Keratinocyte (primary cell): ENCODE measurements around the gene ERC1. TPM values are rescaled to one million over a fixed set of nuclear protein-coding genes. Genes with fewer than 3 reads are reported as not detected.

ENCODE experiments used
- DNase-seq: peaks from one replicate; pipeline ENCODE4 v3.0.0-alpha.2; 2011; ENCODE audit warnings: low read depth, missing footprints, low spot score
- FAIRE-seq: peaks from 2 replicates; lab custom pipeline; 2011; peaks lifted over from hg19 to GRCh38; lab: Jason Lieb, UNC
- H2AFZ ChIP-seq: 2 replicates; pipeline ENCODE4 v1.6.0; 2012; ENCODE audit warnings: low read length, control low read depth, inconsistent platforms; ENCODE audit not compliant: control insufficient read depth
- H3K27ac ChIP-seq: 2 replicates; pipeline ENCODE4 v1.5.1; 2011; ENCODE audit warnings: low read length; ENCODE audit not compliant: control insufficient read depth, insufficient read depth
- H3K27me3 ChIP-seq: 3 replicates; pipeline ENCODE4 v1.6.0; 2011; ENCODE audit warnings: low read length; ENCODE audit not compliant: control insufficient read depth, insufficient read depth; ENCODE audit errors: extremely low read depth
- H3K36me3 ChIP-seq, 2 experiments: 2 replicates in 1 of 2; 3 replicates in 1 of 2; pipeline ENCODE4 v1.5.1; 2011; ENCODE audit warnings: low read length in 2 of 2, mild to moderate bottlenecking in 1 of 2; ENCODE audit not compliant: control insufficient read depth in 2 of 2, insufficient read depth in 2 of 2; ENCODE audit errors: extremely low read depth in 1 of 2
- H3K4me1 ChIP-seq: 3 replicates; pipeline ENCODE4 v1.5.1; 2011; ENCODE audit warnings: low read length; ENCODE audit not compliant: control insufficient read depth, insufficient read depth; ENCODE audit errors: extremely low read depth
- H3K4me2 ChIP-seq: 3 replicates; pipeline ENCODE4 v1.6.0; 2011; ENCODE audit warnings: low read depth, low read length; ENCODE audit not compliant: control insufficient read depth, insufficient read depth; ENCODE audit errors: extremely low read depth
- H3K4me3 ChIP-seq, 3 experiments: fragments of 200-600 bp in 1 of 3; sonication (generic) in 1 of 3; 2 replicates in 2 of 3; 3 replicates in 1 of 3; pipeline ENCODE4 v1.5.1; 2011 to 2016; ENCODE audit warnings: low read length in 3 of 3, mild to moderate bottlenecking in 3 of 3, control low read depth in 2 of 3, inconsistent platforms in 1 of 3, low read depth in 1 of 3, mixed read lengths in 1 of 3, mixed run types in 1 of 3, moderate library complexity in 1 of 3; ENCODE audit not compliant: control insufficient read depth in 2 of 3, insufficient read depth in 2 of 3; ENCODE audit errors: extremely low read depth in 1 of 3
- H3K79me2 ChIP-seq: 2 replicates; pipeline ENCODE4 v1.6.0; 2012; ENCODE audit warnings: low read length; ENCODE audit not compliant: control insufficient read depth, insufficient read depth
- H3K9ac ChIP-seq: 3 replicates; pipeline ENCODE4 v1.6.0; 2011; ENCODE audit warnings: low read length; ENCODE audit not compliant: control insufficient read depth, insufficient read depth; ENCODE audit errors: extremely low read depth
- H3K9me1 ChIP-seq: 3 replicates; pipeline ENCODE4 v1.6.0; 2011; ENCODE audit warnings: low read length; ENCODE audit not compliant: control insufficient read depth, insufficient read depth; ENCODE audit errors: extremely low read depth
- H3K9me3 ChIP-seq: 2 replicates; pipeline ENCODE4 v1.5.1; 2012; ENCODE audit warnings: low read depth, low read length; ENCODE audit not compliant: control insufficient read depth
- H4K20me1 ChIP-seq: 3 replicates; pipeline ENCODE4 v1.6.0; 2011; ENCODE audit warnings: low read length; ENCODE audit not compliant: control insufficient read depth, insufficient read depth; ENCODE audit errors: extremely low read depth
- EZH2 ChIP-seq: IDR thresholded peaks from one replicate; pipeline ENCODE4 v1.6.1; 2012; ENCODE audit warnings: inconsistent platforms, mild to moderate bottlenecking, low read length, moderate library complexity
- dilution Hi-C: fragments of 300-500 bp; cut with MboI; formaldehyde crosslinking; loops from one replicate; pipeline ENCODE4 v1.7.0; 2020; ENCODE audit warnings: low sequenced_read_pairs; ENCODE audit not compliant: extremely low pct_ligation_motif_present
- polyA plus RNA-seq, 5 experiments: library from polyadenylated mRNA; depleted of rRNA in 3 of 5; stranded (reverse) in 3 of 5; stranded (forward) in 1 of 5; unstranded in 1 of 5; fragments of >200 nt; gene quantifications; 1 replicate in 1 of 5; 2 replicates in 3 of 5; 3 replicates in 1 of 5; pipeline versions ENCODE4 v1.2.1 to v1.2.3, GENCODE V29; 2011 to 2012; ENCODE audit warnings: missing spikeins in 2 of 5, low read depth in 1 of 5, low replicate concordance in 1 of 5
- TF ChIP-seq, protein P1 (sequence below), 3 experiments: IDR thresholded peaks in 1 of 3; conservative IDR thresholded peaks in 1 of 3; optimal IDR thresholded peaks in 1 of 3; 2 replicates in 2 of 3; 3 replicates in 1 of 3; pipeline versions ENCODE3 to v1.5.1; 2011; ENCODE audit warnings: low read length in 3 of 3, mild to moderate bottlenecking in 3 of 3, moderate library complexity in 2 of 3, control low read depth in 1 of 3, inconsistent platforms in 1 of 3; ENCODE audit not compliant: insufficient read depth in 2 of 3; ENCODE audit errors: extremely low read depth in 1 of 3

ERC1 gene
- polyA plus RNA-seq, 1 donor (not counting 4 experiments of a cell fraction or from before 2014, with no cell fraction given) = 16.1 TPM

DNA sequence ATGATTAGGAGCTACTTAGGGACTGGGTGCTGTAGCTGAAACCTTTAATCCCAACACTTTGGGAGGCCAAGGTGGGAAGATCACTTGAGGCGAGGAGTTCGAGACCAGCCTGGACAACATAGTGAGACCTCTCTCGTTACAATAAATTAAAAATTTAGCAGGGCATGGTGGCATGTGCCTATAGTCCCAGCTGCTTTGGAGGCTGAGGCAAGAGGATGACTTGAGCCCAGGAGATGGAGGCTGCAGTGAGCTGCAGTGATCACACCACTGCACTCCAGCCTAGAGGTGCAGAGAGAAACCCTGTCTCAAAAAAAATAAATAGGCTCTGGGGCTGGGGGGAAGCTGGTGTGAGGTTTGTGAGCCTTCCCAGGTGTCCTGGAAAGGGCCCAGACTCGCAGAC, 506.1 kb downstream of the ERC1 start:
- H2AFZ ChIP-seq = no peak overlapping the region

DNA sequence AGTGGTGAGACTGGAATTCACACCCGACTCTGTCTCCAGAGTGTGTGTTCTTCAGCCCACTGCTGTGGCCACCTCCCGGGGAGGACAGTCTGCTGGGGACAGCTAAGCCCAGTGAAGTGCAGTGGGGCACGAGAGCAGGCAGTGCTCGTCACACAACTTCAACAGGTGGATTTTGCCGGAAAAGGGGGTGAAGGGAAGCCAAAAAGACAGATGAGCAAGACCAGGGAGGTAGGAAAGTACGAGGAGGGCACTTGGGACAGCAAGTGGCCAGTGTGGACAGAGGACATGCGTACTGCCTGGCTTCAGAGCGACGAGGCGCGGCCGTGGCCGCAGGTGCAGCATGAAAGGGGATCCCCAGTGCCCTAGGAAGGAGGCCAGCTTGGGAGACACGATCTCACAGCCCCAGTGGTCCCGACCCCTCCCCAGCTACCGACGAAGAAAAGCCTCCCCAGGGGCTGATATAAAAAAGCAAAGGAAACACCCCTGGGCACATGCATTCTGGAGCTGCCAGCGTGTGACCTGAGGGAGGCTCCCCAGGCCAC, 507.2 kb downstream of the ERC1 start:
- peaks cover 11% of the 10 kb centered on the region for H3K4me1 ChIP-seq
- no peaks in the 10 kb centered on the region for H3K9me3 ChIP-seq
- no peaks in the 10 kb centered on the region for H4K20me1 ChIP-seq
- no peak overlapping the region for H3K4me2 ChIP-seq
- dilution Hi-C loops = no loop called here
- TF ChIP-seq, protein P1, sequence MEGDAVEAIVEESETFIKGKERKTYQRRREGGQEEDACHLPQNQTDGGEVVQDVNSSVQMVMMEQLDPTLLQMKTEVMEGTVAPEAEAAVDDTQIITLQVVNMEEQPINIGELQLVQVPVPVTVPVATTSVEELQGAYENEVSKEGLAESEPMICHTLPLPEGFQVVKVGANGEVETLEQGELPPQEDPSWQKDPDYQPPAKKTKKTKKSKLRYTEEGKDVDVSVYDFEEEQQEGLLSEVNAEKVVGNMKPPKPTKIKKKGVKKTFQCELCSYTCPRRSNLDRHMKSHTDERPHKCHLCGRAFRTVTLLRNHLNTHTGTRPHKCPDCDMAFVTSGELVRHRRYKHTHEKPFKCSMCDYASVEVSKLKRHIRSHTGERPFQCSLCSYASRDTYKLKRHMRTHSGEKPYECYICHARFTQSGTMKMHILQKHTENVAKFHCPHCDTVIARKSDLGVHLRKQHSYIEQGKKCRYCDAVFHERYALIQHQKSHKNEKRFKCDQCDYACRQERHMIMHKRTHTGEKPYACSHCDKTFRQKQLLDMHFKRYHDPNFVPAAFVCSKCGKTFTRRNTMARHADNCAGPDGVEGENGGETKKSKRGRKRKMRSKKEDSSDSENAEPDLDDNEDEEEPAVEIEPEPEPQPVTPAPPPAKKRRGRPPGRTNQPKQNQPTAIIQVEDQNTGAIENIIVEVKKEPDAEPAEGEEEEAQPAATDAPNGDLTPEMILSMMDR (optimal IDR thresholded peaks at IDR 0.05 in 1 of 3, IDR thresholded peaks at IDR 0.05 in 1 of 3, conservative IDR thresholded peaks at IDR 0.05 in 1 of 3; ENCODE audit: extremely low read depth in 1 of 3, insufficient read depth in 2 of 3, low read length in 3 of 3) = no peak
- no peak for TF ChIP-seq EZH2
- H3K79me2 ChIP-seq = no peaks in the 10 kb centered on the region
- H3K27ac ChIP-seq = no peak overlapping the region
- H3K36me3 ChIP-seq = peaks cover 4% of the 10 kb centered on the region in 2 experiments
- no peaks in the 10 kb centered on the region for H3K27me3 ChIP-seq
- no peaks in the 10 kb centered on the region for H3K9me1 ChIP-seq
- FAIRE-seq (no peak), DNase-seq (no peak)
- H3K9ac ChIP-seq = no peak overlapping the region
- H3K4me3 ChIP-seq = no peak overlapping the region
- no peak overlapping the region for H2AFZ ChIP-seq

More for the DNA sequence above, 506.1 kb downstream of the ERC1 start:
- TF ChIP-seq, protein P1 (optimal IDR thresholded peaks at IDR 0.05 in 1 of 3, IDR thresholded peaks at IDR 0.05 in 1 of 3, conservative IDR thresholded peaks at IDR 0.05 in 1 of 3; ENCODE audit: extremely low read depth in 1 of 3, insufficient read depth in 2 of 3, low read length in 3 of 3) = no peak
- TF ChIP-seq EZH2 = no peak
- Histone ChIP-seq H3K4me2 (no peak overlapping the region), H3K36me3 (peaks cover 4 to 5% of the 10 kb centered on the region in 2 experiments), H4K20me1 (no peaks in the 10 kb centered on the region), H3K4me1 (peaks cover 11% of the 10 kb centered on the region), H3K27ac (no peak overlapping the region), H3K9ac (no peak overlapping the region), H3K9me3 (no peaks in the 10 kb centered on the region), H3K27me3 (no peaks in the 10 kb centered on the region), H3K9me1 (no peaks in the 10 kb centered on the region), H3K4me3 (no peak overlapping the region), H3K79me2 (no peaks in the 10 kb centered on the region)
- DNase-seq = no peak
- dilution Hi-C loops = no loop called here
- no peak for FAIRE-seq
